Hypothalamus (tissue), 51 donors: ENCODE results near the gene KLHDC10.
"Not testable (repeated sequence)": the region's sequence is repeated elsewhere in the genome, so short reads cannot be mapped to it uniquely, and the experiment has no call there.

ENCODE experiments used
- DNase-seq, 51 donors: peaks; one replicate each; lab custom pipeline; 2025; lab: John Stamatoyannopoulos, UW

KLHDC10 gene

GRCh38 chr7:130069978-130070860, at the start of gene KLHDC10:
Gene KLHDC10 (plus strand): TSS chr7:130070534. CDS start chr7:130070644, 110 bp downstream.
- DNase-seq: peak; percentile 53 to 99 (median 94)

- DNase-seq: peak in 25 of 51 donors; percentile 1 to 58 (median 26)
Observed at GRCh38 chr7:130021105-130021834, 49.1 kb upstream of the KLHDC10 start.

- no peak for DNase-seq
Observed at GRCh38 chr7:130022115-130022514, 48.2 kb upstream of the KLHDC10 start.

GRCh38 chr7:130022623-130023175, 47.6 kb upstream of the KLHDC10 start:
- no peak for DNase-seq

GRCh38 chr7:130024390-130024789, 45.9 kb upstream of the KLHDC10 start:
- no peak for DNase-seq

GRCh38 chr7:130032698-130033097, 37.6 kb upstream of the KLHDC10 start:
- no peak for DNase-seq

- no peak for DNase-seq
Observed at GRCh38 chr7:130037703-130038102, 32.6 kb upstream of the KLHDC10 start.

GRCh38 chr7:130040576-130040975, 29.8 kb upstream of the KLHDC10 start:
- no peak for DNase-seq

GRCh38 chr7:130047831-130048230, 22.5 kb upstream of the KLHDC10 start:
- no peak for DNase-seq

- DNase-seq: no peak
Observed at GRCh38 chr7:130048906-130049305, 21.4 kb upstream of the KLHDC10 start.

GRCh38 chr7:130052250-130052649, 18.1 kb upstream of the KLHDC10 start:
- DNase-seq: not testable (repeated sequence)

GRCh38 chr7:130055198-130055597, 15.1 kb upstream of the KLHDC10 start:
- not testable (repeated sequence) for DNase-seq

- DNase-seq: no peak
Observed at GRCh38 chr7:130062246-130062645, 8.1 kb upstream of the KLHDC10 start.

GRCh38 chr7:130063036-130063435, 7.3 kb upstream of the KLHDC10 start:
- DNase-seq: peak in 2 of 51 donors; percentile 2 to 18

GRCh38 chr7:130064580-130064926, 5.8 kb upstream of the KLHDC10 start:
- DNase-seq: not testable (repeated sequence)

GRCh38 chr7:130065500-130066152, 4.7 kb upstream of the KLHDC10 start:
- DNase-seq: no peak

GRCh38 chr7:130069179-130069977, 956 bp upstream of the KLHDC10 start:
- DNase-seq: no peak

- peak in 3 of 51 donors; percentile 46 to 55 (median 54) for DNase-seq
Observed at GRCh38 chr7:130070861-130071622, 708 bp downstream of the KLHDC10 start.
